Measurements from ENCODE around the gene ITGB1. TPM values are rescaled to one million over a fixed set of nuclear protein-coding genes. Genes with fewer than 3 reads are reported as not detected.

ITGB1 gene
- total and polyA plus RNA-seq, 2 of the 8 experiments (the other 6 are each of a cell fraction or from before 2014, with no cell fraction given): 82.7 to 321 TPM

DNA sequence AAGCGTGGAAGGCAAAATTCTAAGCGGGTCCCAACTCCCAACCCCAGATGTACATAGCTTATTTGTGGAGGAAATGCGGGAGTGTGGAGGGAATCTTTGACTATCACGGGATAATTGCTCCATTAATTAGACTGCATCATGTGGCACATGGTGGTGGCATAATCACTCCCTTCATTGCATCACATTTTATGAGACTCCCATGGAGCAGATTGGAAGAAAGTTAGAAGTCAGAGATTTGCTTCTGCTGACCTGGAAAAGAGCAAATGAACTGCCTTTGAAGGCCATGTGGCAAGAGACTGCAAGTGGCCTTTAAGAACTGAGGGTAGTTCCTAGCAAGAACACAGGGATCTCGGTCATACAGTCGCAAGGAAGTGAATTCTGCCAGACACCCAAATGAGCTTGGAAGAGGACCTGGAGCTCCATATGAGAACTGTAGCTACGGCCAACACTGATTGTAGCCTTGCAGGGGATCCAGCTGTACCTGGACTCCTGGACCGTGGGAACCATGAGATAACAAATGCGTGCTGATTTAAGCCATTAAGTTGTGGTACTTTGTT, 37.1 kb upstream of the ITGB1 start:
- Histone ChIP-seq H3K56ac (replicated peaks; ENCODE audit: insufficient read length, low read depth, low read length) (no peak overlapping the region), H3K23ac (ENCODE audit: insufficient read length) (no peak overlapping the region), H3K9ac (replicated peaks in 1 of 4; ENCODE audit: extremely low read depth in 1 of 4, low read depth in 3 of 4, low read length in 3 of 4) (no peak overlapping the region), H3K4me2 (ENCODE audit: insufficient read depth in 1 of 2, low read depth in 2 of 2, low read length in 2 of 2) (no peak overlapping the region), H2BK15ac (ENCODE audit: low read length) (no peak overlapping the region), H3K27ac (ENCODE audit: low read depth, low read length) (0 out of 2 replicates have a peak overlapping the region, but pooled peaks have one; percentile 12), H3K23me2 (ENCODE audit: low read depth, low read length) (no peaks in the 10 kb centered on the region), H4K91ac (replicated peaks; ENCODE audit: insufficient read length, low read length) (no peak overlapping the region), H3K18ac (ENCODE audit: extremely low read depth, low read length) (no peak overlapping the region), H3K4me1 (replicated peaks in 1 of 4; ENCODE audit: control insufficient read depth in 3 of 4, insufficient read depth in 4 of 4, low read length in 3 of 4) (no peaks in the 10 kb centered on the region), H3K79me1 (ENCODE audit: low read depth, low read length) (no peaks in the 10 kb centered on the region), H3K27me3 (replicated peaks in 1 of 4; ENCODE audit: control insufficient read depth in 3 of 4, extremely low read depth in 1 of 4, insufficient read depth in 3 of 4, low read length in 3 of 4) (no peaks in the 10 kb centered on the region), H2BK12ac (ENCODE audit: low read depth, low read length) (no peak overlapping the region; the same call in 1 of the 2 replicates), H3K79me2 (ENCODE audit: control insufficient read depth in 1 of 2, insufficient read depth in 2 of 2, low read length in 2 of 2) (no peaks in the 10 kb centered on the region), H2AFZ (ENCODE audit: low read length) (peak overlapping the region; percentile 99), H3K4me3 (ENCODE audit: extremely low read depth in 1 of 4, insufficient read depth in 2 of 4, low read depth in 3 of 4, low read length in 4 of 4) (no peak overlapping the region), H4K20me1 (replicated peaks in 1 of 2; ENCODE audit: control insufficient read depth in 1 of 2, insufficient read depth in 2 of 2, low read length in 2 of 2) (no peaks in the 10 kb centered on the region), H3K14ac (ENCODE audit: insufficient read length) (no peak overlapping the region), H2BK20ac (ENCODE audit: low read length) (no peak overlapping the region), H4K5ac (ENCODE audit: insufficient read length, low read depth, low read length) (no peak overlapping the region), H2BK120ac (replicated peaks; ENCODE audit: low read depth, low read length) (no peak overlapping the region), H2BK5ac (ENCODE audit: low read depth, low read length) (no peak overlapping the region), H4K8ac (ENCODE audit: extremely low read depth, insufficient read depth, low read length) (no peak overlapping the region), H2AK5ac (ENCODE audit: low read depth, low read length) (no peak overlapping the region), H3K36me3 (ENCODE audit: control insufficient read depth in 2 of 4, insufficient read depth in 4 of 4, low read length in 3 of 4) (no peaks in the 10 kb centered on the region), H3K9me3 (ENCODE audit: insufficient read depth in 2 of 2, low read depth in 1 of 2, low read length in 1 of 2) (no peaks in the 10 kb centered on the region), H3K4ac (replicated peaks; ENCODE audit: insufficient read length, low read depth, low read length) (no peak overlapping the region)
- POLR2A ChIA-PET (ENCODE audit: partially characterized antibody): interaction anchor here (1.0 to 1.6 kb wide), 2 partner anchors 11 to 14 kb away, joined by 4 to 6 read pairs; no protein-coding TSS in a partner anchor
- 80% methylated on average over 9 of the region's 9 CpGs; no CpG with 5 or more reads in 1 of the 2 experiments for WGBS, 2 experiments (ENCODE audit: extremely low coverage in 1 of 2, insufficient coverage in 1 of 2, insufficient read length in 1 of 2, insufficient replicate concordance in 2 of 2, low coverage in 1 of 2, low lambda C conversion rate in 2 of 2, missing lambda C conversion rate in 1 of 2)
- DNase-seq (ENCODE audit: low read depth in 1 of 2, low spot score in 2 of 2): no peak
- no peak for FAIRE-seq
- CTCF ChIA-PET (ENCODE audit: partially characterized antibody): interaction anchor here (1.1 to 1.2 kb wide), 2 partner anchors 14 to 16 kb away, joined by 3 read pairs; no protein-coding TSS in a partner anchor
- TF ChIP-seq TAF7 (optimal IDR thresholded peaks at IDR 0.05; ENCODE audit: borderline replicate concordance, low read depth, low read length): no peak
- no peak for TF ChIP-seq BCL11A (IDR thresholded peaks at IDR 0.05; ENCODE audit: low read depth in 2 of 2, low read length in 2 of 2)
- no peak for TF ChIP-seq PHF8 (conservative IDR thresholded peaks at IDR 0.05; ENCODE audit: low read depth, low read length)
- TF ChIP-seq JUND (IDR thresholded peaks at IDR 0.05; ENCODE audit: low read length): no peak
- TF ChIP-seq SAP30 (IDR thresholded peaks at IDR 0.05; ENCODE audit: insufficient read depth, insufficient replicate concordance, low read length): no peak
- TF ChIP-seq, protein P1, sequence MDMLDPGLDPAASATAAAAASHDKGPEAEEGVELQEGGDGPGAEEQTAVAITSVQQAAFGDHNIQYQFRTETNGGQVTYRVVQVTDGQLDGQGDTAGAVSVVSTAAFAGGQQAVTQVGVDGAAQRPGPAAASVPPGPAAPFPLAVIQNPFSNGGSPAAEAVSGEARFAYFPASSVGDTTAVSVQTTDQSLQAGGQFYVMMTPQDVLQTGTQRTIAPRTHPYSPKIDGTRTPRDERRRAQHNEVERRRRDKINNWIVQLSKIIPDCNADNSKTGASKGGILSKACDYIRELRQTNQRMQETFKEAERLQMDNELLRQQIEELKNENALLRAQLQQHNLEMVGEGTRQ (IDR thresholded peaks at IDR 0.05; ENCODE audit: low read length): no peak
- no peak for TF ChIP-seq CHD1 (IDR thresholded peaks at IDR 0.05; ENCODE audit: low read depth, low read length)
- no peak for TF ChIP-seq RAD21 (IDR thresholded peaks at IDR 0.05 in 1 of 2, conservative IDR thresholded peaks at IDR 0.05 in 1 of 2; ENCODE audit: low read depth in 2 of 2, low read length in 2 of 2)
- no peak for TF ChIP-seq POLR2A (IDR thresholded peaks at IDR 0.05; ENCODE audit: control extremely low read depth in 1 of 2, low read depth in 2 of 2, low read length in 2 of 2)
- no peak for TF ChIP-seq TCF12 (IDR thresholded peaks at IDR 0.05; ENCODE audit: low read depth, low read length)
- no peak for TF ChIP-seq RNF2 (IDR thresholded peaks at IDR 0.05; ENCODE audit: borderline replicate concordance, low read depth, low read length, missing control alignments, poor library complexity, severe bottlenecking)

Measured in H1 (cell line).